Peyer's patch (tissue), 4 donors: Measurements from ENCODE around the gene PSMD2.

Experiments used
- CTCF ChIP-seq, 6 experiments: fragments of 450-650 bp in 4 of 6; fragments of 200-600 bp in 2 of 6; sonication (generic) in 1 of 6; IDR thresholded peaks; one replicate each; pipeline ENCODE4 v1.5.1; 2017 to 2019; ENCODE audit warnings: antibody characterized with exemption in 6 of 6, mild to moderate bottlenecking in 3 of 6, moderate library complexity in 1 of 6
- POLR2A ChIP-seq, 2 donors: fragments of 450-650 bp; IDR thresholded peaks; one replicate each; pipeline ENCODE4 v1.5.1; 2017; ENCODE audit warnings: antibody characterized with exemption in 2 of 2, mild to moderate bottlenecking in 2 of 2, moderate library complexity in 2 of 2

GRCh38 chr3:184259396-184259877 lies 39.6 kb upstream of the PSMD2 start:
- TF ChIP-seq CTCF (IDR thresholded peaks at IDR 0.05) (no peak), POLR2A (IDR thresholded peaks at IDR 0.05) (no peak)
